ENCODE measurements around the gene SYT15.

SYT15 gene

GRCh38 chr10:46537309-46537708 lies 41.6 kb upstream of the SYT15 start:
- no peak for TF ChIP-seq CTCF (IDR thresholded peaks at IDR 0.05; ENCODE audit: low read depth, low read length)

GRCh38 chr10:46538155-46538554 lies 40.8 kb upstream of the SYT15 start:
- no peak overlapping the region for H3K4me3 ChIP-seq (ENCODE audit: low read depth, low read length)
- DNase-seq: no peak
- no peak for TF ChIP-seq CTCF (IDR thresholded peaks at IDR 0.05; ENCODE audit: low read depth, low read length)
- no peaks in the 10 kb centered on the region for H3K36me3 ChIP-seq
- H3K9me3 ChIP-seq (ENCODE audit: severe bottlenecking): no peaks in the 10 kb centered on the region
- no peak overlapping the region for H3K27ac ChIP-seq
- H3K27me3 ChIP-seq (ENCODE audit: insufficient read depth, low read depth, severe bottlenecking): no peaks in the 10 kb centered on the region

More at GRCh38 chr10:46537309-46537708, 41.6 kb upstream of the SYT15 start:
- Histone ChIP-seq H3K4me3 (ENCODE audit: low read depth, low read length) (no peak overlapping the region), H3K36me3 (no peaks in the 10 kb centered on the region), H3K27me3 (ENCODE audit: insufficient read depth, low read depth, severe bottlenecking) (no peaks in the 10 kb centered on the region), H3K27ac (no peak overlapping the region), H3K9me3 (ENCODE audit: severe bottlenecking) (no peaks in the 10 kb centered on the region)
- no peak for DNase-seq

- DNase-seq: no peak
- no peak overlapping the region for H3K27ac ChIP-seq
Measured at GRCh38 chr10:46538717-46539426, 40.1 kb upstream of the SYT15 start.

GRCh38 chr10:46539596-46540411 lies 39.1 kb upstream of the SYT15 start:
- no peaks in the 10 kb centered on the region for H3K9me3 ChIP-seq (ENCODE audit: severe bottlenecking)
- no peak for DNase-seq
- no peak for TF ChIP-seq CTCF (IDR thresholded peaks at IDR 0.05; ENCODE audit: low read depth, low read length)
- no peak overlapping the region for H3K4me3 ChIP-seq (ENCODE audit: low read depth, low read length)
- no peaks in the 10 kb centered on the region for H3K36me3 ChIP-seq
- no peak overlapping the region for H3K27ac ChIP-seq
- no peaks in the 10 kb centered on the region for H3K27me3 ChIP-seq (ENCODE audit: insufficient read depth, low read depth, severe bottlenecking)

More at GRCh38 chr10:46538717-46539426, 40.1 kb upstream of the SYT15 start:
- no peak for TF ChIP-seq CTCF (IDR thresholded peaks at IDR 0.05; ENCODE audit: low read depth, low read length)
- Histone ChIP-seq H3K27me3 (ENCODE audit: insufficient read depth, low read depth, severe bottlenecking) (no peaks in the 10 kb centered on the region), H3K9me3 (ENCODE audit: severe bottlenecking) (no peaks in the 10 kb centered on the region), H3K4me3 (ENCODE audit: low read depth, low read length) (no peak overlapping the region), H3K36me3 (no peaks in the 10 kb centered on the region)

GRCh38 chr10:46540412-46541016 lies 38.4 kb upstream of the SYT15 start:
- H3K27me3 ChIP-seq (ENCODE audit: insufficient read depth, low read depth, severe bottlenecking): no peaks in the 10 kb centered on the region
- H3K4me3 ChIP-seq (ENCODE audit: low read depth, low read length): peak overlapping the region; percentile 38
- 0 out of 2 replicates have a peak, but pooled peaks have one; percentile 1 for TF ChIP-seq CTCF (IDR thresholded peaks at IDR 0.05; ENCODE audit: low read depth, low read length)
- no peaks in the 10 kb centered on the region for H3K9me3 ChIP-seq (ENCODE audit: severe bottlenecking)
- DNase-seq: no peak
- H3K27ac ChIP-seq: no peak overlapping the region
- no peaks in the 10 kb centered on the region for H3K36me3 ChIP-seq

Data from WERI-Rb-1 (cell line).